Calu3 (cell line): ENCODE data around the gene PRLHR. TPM values are rescaled to one million over a fixed set of nuclear protein-coding genes. Genes with fewer than 3 reads are reported as not detected.

ENCODE experiments used
- BruUV-seq: library from RNA; stranded (reverse); fragments of 400-500 nt; replicated peaks from 2 replicates; lab custom pipeline; 2021; lab: Mats Ljungman, UMichigan
- CTCF ChIA-PET: fragments of 300-600 bp; sonication (Branson Sonifier 250); formaldehyde crosslinking; loops from one replicate; lab custom pipeline; 2022; ENCODE audit warnings: antibody characterized with exemption; lab: Charles Lee
- DNase-seq: peaks from one replicate; pipeline ENCODE4 v3.0.0; 2022
- H3K27ac Mint-ChIP-seq: one replicate; pipeline ENCODE4 v1.8.0; 2022; ENCODE audit warnings: mixed read lengths; ENCODE audit not compliant: unreplicated experiment
- H3K27me3 Mint-ChIP-seq: one replicate; pipeline ENCODE4 v1.8.0; 2022; ENCODE audit warnings: mixed read lengths; ENCODE audit not compliant: unreplicated experiment
- H3K36me3 Mint-ChIP-seq: one replicate; pipeline ENCODE4 v1.8.0; 2022; ENCODE audit warnings: mild to moderate bottlenecking, moderate library complexity, mixed read lengths; ENCODE audit not compliant: insufficient read depth, unreplicated experiment
- H3K4me1 Mint-ChIP-seq: one replicate; pipeline ENCODE4 v1.8.0; 2022; ENCODE audit warnings: mild to moderate bottlenecking, low read depth, mixed read lengths; ENCODE audit not compliant: unreplicated experiment
- H3K4me3 Mint-ChIP-seq: one replicate; pipeline ENCODE4 v1.8.0; 2022; ENCODE audit warnings: mild to moderate bottlenecking, low read depth, moderate library complexity, mixed read lengths; ENCODE audit not compliant: unreplicated experiment
- H3K9me3 Mint-ChIP-seq: one replicate; pipeline ENCODE4 v1.8.0; 2022; ENCODE audit warnings: low read depth, mixed read lengths; ENCODE audit not compliant: unreplicated experiment
- intact Hi-C: fragments of 100-400 bp; cut with micrococcal nuclease; formaldehyde crosslinking; loops from one replicate; pipeline ENCODE4 v1.10.0; 2022; ENCODE audit not compliant: unreplicated experiment
- total RNA-seq: library from RNA; stranded (reverse); gene quantifications from 2 replicates; pipeline ENCODE4 v1.2.3, GENCODE V29; 2022
- TF ChIP-seq, protein P1 (sequence below): fragments of 200-600 bp; IDR thresholded peaks from one replicate; pipeline ENCODE4 v1.8.0; 2022; ENCODE audit warnings: antibody characterized with exemption; ENCODE audit not compliant: unreplicated experiment

PRLHR gene
- total RNA-seq, 1 experiment from 2014 or later = not detected

- peaks cover 8% of the 10 kb centered on the region for H3K27me3 Mint-ChIP-seq
- peaks cover 20% of the 10 kb centered on the region for H3K4me1 Mint-ChIP-seq
- intact Hi-C loops = no loop called here
- no TSS peak for BruUV-seq
- TF ChIP-seq, protein P1, sequence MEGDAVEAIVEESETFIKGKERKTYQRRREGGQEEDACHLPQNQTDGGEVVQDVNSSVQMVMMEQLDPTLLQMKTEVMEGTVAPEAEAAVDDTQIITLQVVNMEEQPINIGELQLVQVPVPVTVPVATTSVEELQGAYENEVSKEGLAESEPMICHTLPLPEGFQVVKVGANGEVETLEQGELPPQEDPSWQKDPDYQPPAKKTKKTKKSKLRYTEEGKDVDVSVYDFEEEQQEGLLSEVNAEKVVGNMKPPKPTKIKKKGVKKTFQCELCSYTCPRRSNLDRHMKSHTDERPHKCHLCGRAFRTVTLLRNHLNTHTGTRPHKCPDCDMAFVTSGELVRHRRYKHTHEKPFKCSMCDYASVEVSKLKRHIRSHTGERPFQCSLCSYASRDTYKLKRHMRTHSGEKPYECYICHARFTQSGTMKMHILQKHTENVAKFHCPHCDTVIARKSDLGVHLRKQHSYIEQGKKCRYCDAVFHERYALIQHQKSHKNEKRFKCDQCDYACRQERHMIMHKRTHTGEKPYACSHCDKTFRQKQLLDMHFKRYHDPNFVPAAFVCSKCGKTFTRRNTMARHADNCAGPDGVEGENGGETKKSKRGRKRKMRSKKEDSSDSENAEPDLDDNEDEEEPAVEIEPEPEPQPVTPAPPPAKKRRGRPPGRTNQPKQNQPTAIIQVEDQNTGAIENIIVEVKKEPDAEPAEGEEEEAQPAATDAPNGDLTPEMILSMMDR = no peak
- H3K4me3 Mint-ChIP-seq = no peak overlapping the region
- CTCF ChIA-PET = interaction anchor here (0.7 kb wide), 1 partner anchor 119 kb away, joined by 3 read pairs; no protein-coding TSS in a partner anchor
- peaks cover 3% of the 10 kb centered on the region for H3K9me3 Mint-ChIP-seq
- no peak overlapping the region for H3K27ac Mint-ChIP-seq
- no peak for DNase-seq
- no peaks in the 10 kb centered on the region for H3K36me3 Mint-ChIP-seq
These were observed 11.8 kb downstream of the PRLHR start for GRCh38 chr10:118583611-118584010.

DNA sequence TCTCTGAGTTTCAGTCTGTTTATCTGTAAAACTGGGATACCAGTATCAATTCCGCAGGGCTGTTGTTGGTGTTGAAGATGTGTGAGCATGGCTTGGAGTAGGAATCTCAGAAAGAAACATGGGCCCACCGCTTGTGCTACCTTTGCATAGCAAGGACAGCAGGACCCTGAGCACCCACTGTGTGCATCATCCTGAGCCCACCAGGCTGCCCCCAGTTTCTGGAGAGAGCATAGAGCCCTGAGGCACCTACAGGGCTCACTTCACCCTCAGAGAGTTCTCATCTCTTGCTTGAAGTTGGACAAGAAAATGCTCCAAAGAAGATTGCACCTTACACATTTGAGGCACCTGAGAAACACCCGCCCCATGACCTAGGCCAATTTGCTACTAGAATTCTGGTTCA is 12.9 kb downstream of the PRLHR start:
- no peaks in the 10 kb centered on the region for H3K36me3 Mint-ChIP-seq
- CTCF ChIA-PET = no interaction called here
- intact Hi-C loops = no loop called here
- peaks cover 3% of the 10 kb centered on the region for H3K9me3 Mint-ChIP-seq
- no peaks in the 10 kb centered on the region for H3K27me3 Mint-ChIP-seq
- TF ChIP-seq, protein P1 = no peak
- H3K27ac Mint-ChIP-seq = no peak overlapping the region
- no peak for DNase-seq
- no TSS peak for BruUV-seq
- no peak overlapping the region for H3K4me3 Mint-ChIP-seq
- peaks cover 20% of the 10 kb centered on the region for H3K4me1 Mint-ChIP-seq

DNA sequence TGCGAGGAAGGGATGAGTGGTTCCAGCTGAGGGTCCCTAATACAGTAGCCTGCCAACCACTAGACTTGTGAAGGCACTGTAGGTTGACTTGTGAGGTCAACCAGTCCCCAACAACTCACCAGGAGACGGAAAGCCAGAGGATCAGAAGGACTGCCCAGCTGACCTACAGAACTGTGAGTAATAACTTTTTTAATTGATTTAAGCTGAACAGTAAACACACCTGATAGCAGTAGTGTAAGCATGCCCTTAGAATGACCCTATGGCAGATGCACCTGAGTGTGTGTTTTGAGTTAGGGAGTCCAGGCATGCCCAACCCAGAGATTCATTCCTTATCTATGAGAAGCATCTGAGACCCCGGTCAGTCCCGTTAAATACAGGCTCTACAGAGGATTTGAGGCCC is 14.1 kb downstream of the PRLHR start:
- CTCF ChIA-PET = no interaction called here
- Mint-ChIP-seq H3K27me3 (no peaks in the 10 kb centered on the region), H3K36me3 (no peaks in the 10 kb centered on the region), H3K27ac (no peak overlapping the region), H3K4me3 (no peak overlapping the region), H3K4me1 (peaks cover 20% of the 10 kb centered on the region), H3K9me3 (peaks cover 3% of the 10 kb centered on the region)
- intact Hi-C loops = no loop called here
- no TSS peak for BruUV-seq
- TF ChIP-seq, protein P1 = no peak
- no peak for DNase-seq

DNA sequence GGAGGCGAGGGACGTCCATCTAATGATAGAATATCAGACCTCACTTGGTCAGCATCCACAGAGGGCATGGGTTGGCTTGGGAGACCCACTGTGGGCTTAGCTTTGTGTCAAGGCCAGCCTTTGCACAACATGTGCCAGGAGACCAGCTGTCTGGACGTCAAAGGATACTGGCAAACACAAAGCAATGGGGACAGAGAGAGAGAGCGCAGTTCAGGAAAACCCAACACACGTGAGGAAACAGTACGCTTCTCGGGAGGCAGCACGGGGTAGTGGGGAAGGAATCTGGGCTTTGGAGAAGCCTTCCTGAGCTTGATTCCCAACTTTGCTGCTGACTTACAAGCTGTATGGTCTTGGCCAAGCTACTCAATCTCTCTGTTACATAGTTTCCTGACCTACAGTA is 14.7 kb downstream of the PRLHR start:
- Mint-ChIP-seq H3K4me1 (peaks cover 16% of the 10 kb centered on the region), H3K4me3 (no peak overlapping the region), H3K36me3 (no peaks in the 10 kb centered on the region), H3K27me3 (no peaks in the 10 kb centered on the region), H3K27ac (no peak overlapping the region), H3K9me3 (peaks cover 3% of the 10 kb centered on the region)
- no TSS peak for BruUV-seq
- TF ChIP-seq, protein P1 = no peak
- no peak for DNase-seq
- CTCF ChIA-PET = no interaction called here
- intact Hi-C loops = no loop called here
